ENCODE results near the gene VSTM2B. TPM values are rescaled to one million over a fixed set of nuclear protein-coding genes. Genes with fewer than 3 reads are reported as not detected.

Gene VSTM2B
- polyA plus RNA-seq, 1 experiment, result not detected

DNA sequence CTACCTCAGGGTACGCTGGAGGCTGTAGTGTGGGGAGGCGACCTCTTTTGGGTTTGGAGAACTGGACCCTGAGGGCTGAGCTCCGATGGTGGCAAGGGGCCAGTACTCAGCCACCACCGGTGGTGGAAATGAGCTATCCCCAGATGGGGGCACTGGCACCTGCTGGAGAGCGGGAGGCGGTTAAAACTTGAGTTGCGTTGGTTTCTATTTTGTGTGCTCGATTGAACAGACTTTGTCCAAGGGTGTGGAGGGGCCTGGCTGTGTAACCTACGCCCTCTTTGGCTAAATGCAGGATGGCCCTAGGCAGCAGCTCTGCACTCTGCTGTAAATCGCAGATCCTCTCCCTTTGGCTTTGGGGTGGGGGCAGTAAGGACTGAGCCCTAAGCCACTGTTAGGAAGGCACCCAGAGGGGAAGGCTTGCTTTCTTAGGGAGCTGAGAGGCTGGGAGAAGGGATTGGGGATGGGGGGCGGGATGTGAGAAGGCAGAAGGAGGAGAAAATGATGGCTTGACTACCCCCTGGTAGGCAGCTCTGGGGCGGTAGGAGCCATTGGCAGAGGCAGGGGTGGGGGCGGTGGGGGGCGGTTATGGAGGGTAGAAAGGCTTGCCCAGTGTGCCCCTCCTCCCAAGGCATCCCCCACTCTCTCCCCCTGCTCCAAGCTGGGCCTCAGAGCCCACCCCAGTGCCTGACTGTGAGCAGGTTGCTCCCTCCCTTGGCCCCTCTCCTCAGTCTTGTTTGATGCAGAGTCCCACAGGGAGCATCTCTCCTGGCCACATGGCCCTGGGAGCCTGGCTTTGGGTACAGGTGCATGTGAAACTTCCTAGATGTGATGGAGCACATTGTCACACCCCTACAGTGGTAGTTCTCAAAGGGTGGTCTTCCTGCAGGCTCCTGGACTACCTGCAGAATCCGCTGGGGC lies 5.0 kb downstream of the VSTM2B start:
- POLR2A ChIA-PET, result interaction anchor here (1.0 kb wide), 1 partner anchor 32 kb away, joined by 3 read pairs; no protein-coding TSS in a partner anchor

DNA sequence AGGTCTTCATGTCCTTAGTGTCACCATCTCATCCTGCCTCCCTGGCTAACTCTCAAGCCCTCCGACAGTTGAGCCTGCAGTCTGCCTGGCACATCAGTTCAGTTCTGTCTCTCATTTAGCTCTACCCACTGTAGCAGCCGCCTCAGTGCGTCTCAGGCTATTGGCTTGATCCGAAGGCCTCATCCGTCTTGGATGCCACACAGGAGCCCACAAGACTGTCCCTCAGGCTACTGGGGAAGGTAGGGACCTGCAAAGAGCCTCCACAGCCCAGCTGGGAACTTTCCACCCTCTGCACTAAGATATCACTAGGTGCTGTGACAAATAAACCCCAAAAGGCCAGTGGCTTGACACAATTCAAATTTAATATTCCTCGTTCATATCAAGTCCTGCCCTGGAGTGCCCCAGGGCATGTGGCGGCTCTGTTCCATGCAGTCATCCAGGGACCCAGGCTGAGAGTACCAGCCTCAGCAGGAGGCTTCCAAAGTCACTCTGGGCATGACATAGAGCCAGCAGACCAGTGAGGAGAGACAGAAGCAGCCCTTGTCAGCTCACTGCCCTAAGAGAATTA lies 5.7 kb downstream of the VSTM2B start:
- H3K27me3 ChIP-seq (ENCODE audit: control insufficient read depth, insufficient read depth, low read length), result peaks cover 36% of the 10 kb centered on the region
- TF ChIP-seq, protein P1, sequence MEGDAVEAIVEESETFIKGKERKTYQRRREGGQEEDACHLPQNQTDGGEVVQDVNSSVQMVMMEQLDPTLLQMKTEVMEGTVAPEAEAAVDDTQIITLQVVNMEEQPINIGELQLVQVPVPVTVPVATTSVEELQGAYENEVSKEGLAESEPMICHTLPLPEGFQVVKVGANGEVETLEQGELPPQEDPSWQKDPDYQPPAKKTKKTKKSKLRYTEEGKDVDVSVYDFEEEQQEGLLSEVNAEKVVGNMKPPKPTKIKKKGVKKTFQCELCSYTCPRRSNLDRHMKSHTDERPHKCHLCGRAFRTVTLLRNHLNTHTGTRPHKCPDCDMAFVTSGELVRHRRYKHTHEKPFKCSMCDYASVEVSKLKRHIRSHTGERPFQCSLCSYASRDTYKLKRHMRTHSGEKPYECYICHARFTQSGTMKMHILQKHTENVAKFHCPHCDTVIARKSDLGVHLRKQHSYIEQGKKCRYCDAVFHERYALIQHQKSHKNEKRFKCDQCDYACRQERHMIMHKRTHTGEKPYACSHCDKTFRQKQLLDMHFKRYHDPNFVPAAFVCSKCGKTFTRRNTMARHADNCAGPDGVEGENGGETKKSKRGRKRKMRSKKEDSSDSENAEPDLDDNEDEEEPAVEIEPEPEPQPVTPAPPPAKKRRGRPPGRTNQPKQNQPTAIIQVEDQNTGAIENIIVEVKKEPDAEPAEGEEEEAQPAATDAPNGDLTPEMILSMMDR (IDR thresholded peaks at IDR 0.05; ENCODE audit: low read depth, low read length), result no peak
- CTCF ChIA-PET, result no interaction called here
- DNase-seq (ENCODE audit: low read depth, low spot score), result no peak
- H3K9me3 ChIP-seq (ENCODE audit: control insufficient read depth, insufficient read depth, low read length), result peaks cover 10% of the 10 kb centered on the region; the same call in 1 of the 2 replicates
- POLR2A ChIA-PET, result no interaction called here
- H3K4me3 ChIP-seq (ENCODE audit: low read depth, low read length), result no peak overlapping the region
- H3K27ac ChIP-seq (ENCODE audit: low read depth, low read length), result no peak overlapping the region

More for the DNA sequence above, 5.0 kb downstream of the VSTM2B start:
- DNase-seq (ENCODE audit: low read depth, low spot score), result no peak
- TF ChIP-seq, protein P1 (IDR thresholded peaks at IDR 0.05; ENCODE audit: low read depth, low read length), result no peak
- Histone ChIP-seq H3K9me3 (ENCODE audit: control insufficient read depth, insufficient read depth, low read length) (peaks cover 10% of the 10 kb centered on the region; the same call in 1 of the 2 replicates), H3K27ac (ENCODE audit: low read depth, low read length) (no peak overlapping the region), H3K4me3 (ENCODE audit: low read depth, low read length) (no peak overlapping the region), H3K27me3 (ENCODE audit: control insufficient read depth, insufficient read depth, low read length) (peaks cover 36% of the 10 kb centered on the region)
- CTCF ChIA-PET, result interaction anchor here (0.7 kb wide), 1 partner anchor 16 kb away, joined by 4 read pairs; no protein-coding TSS in a partner anchor

DNA sequence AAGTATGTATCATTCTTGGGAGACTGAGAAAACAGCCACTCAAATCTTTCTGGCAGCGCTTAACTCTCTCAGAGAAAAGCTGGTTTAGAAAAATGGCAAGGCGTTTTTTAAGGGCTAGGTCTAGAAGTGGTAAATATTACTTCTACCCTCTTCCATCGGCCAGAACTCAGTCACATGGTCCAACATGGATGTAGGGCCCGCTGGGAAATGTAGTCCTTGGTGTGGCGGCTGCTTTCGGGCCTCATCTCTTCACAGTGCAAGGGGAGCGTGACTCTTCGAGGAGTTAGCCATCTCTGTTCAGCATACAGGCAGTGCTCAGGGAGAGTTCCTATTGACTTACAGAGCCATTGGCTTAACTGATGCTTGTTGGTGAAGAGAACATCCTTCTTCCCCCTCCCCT lies 6.3 kb downstream of the VSTM2B start:
- no peak for DNase-seq (ENCODE audit: low read depth, low spot score)
- TF ChIP-seq, protein P1 (IDR thresholded peaks at IDR 0.05; ENCODE audit: low read depth, low read length), result no peak
- Histone ChIP-seq H3K9me3 (ENCODE audit: control insufficient read depth, insufficient read depth, low read length) (peaks cover 10% of the 10 kb centered on the region; the same call in 1 of the 2 replicates), H3K27me3 (ENCODE audit: control insufficient read depth, insufficient read depth, low read length) (peaks cover 31% of the 10 kb centered on the region), H3K4me3 (ENCODE audit: low read depth, low read length) (no peak overlapping the region), H3K27ac (ENCODE audit: low read depth, low read length) (no peak overlapping the region)
- ChIA-PET POLR2A (no interaction called here), CTCF (no interaction called here)

DNA sequence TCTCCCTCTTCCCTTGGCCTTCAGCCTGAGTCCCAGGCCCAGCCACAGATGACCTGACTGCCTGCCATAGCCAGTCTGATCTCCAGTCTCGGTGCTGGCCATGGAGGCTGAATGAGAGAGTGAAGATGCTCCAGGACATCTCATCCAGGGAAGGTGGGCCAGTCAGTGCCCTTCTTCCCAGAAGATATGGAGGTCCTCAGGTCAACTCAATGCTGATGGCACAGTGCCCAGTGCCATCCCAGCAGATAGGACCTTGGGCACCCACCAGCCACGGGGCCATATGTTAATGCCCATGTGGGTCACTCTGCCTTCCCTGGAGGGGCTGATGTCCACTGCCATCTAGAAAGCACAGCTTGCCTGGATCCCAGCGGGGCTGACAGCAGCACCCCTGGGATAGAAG lies 7.2 kb downstream of the VSTM2B start:
- ChIA-PET CTCF (no interaction called here), POLR2A (no interaction called here)
- Histone ChIP-seq H3K9me3 (ENCODE audit: control insufficient read depth, insufficient read depth, low read length) (peaks cover 10% of the 10 kb centered on the region; the same call in 1 of the 2 replicates), H3K4me3 (ENCODE audit: low read depth, low read length) (no peak overlapping the region), H3K27ac (ENCODE audit: low read depth, low read length) (no peak overlapping the region), H3K27me3 (ENCODE audit: control insufficient read depth, insufficient read depth, low read length) (peaks cover 24% of the 10 kb centered on the region)
- TF ChIP-seq, protein P1 (IDR thresholded peaks at IDR 0.05; ENCODE audit: low read depth, low read length), result no peak
- DNase-seq (ENCODE audit: low read depth, low spot score), result no peak

Data from AG04450 (cell line).